ENCODE data around the gene PARVA. TPM values are rescaled to one million over a fixed set of nuclear protein-coding genes. Genes with fewer than 3 reads are reported as not detected.

Gene PARVA
- polyA plus RNA-seq, 1 experiment: 142 TPM

DNA sequence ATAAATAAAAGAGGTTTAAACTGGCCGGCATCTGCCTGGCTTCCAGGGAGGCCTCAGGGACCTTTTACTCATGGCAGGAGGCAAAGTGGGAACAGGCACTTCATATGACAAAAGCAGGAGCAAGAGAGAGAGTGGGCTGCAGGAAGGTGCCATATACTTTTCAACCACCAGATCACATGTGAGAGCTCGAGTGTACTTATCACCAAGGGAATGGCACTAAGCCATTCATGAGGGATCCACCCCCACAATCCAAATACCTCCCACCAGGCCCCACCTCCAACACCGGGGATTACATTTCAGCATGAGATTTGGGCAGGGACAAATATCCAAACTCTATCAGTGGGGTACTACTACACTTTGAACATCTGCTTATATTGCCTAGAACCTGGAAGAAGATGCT, 126.5 kb downstream of the PARVA start:
- ChIA-PET POLR2A (no interaction called here), CTCF (interaction anchor here (1.2 kb wide), 1 partner anchor 174 kb away, joined by 3 read pairs; no protein-coding TSS in a partner anchor)
- no peaks in the 10 kb centered on the region for H3K27me3 ChIP-seq (ENCODE audit: control insufficient read depth, insufficient read depth, low read length)
- no peak overlapping the region for H3K27ac ChIP-seq (ENCODE audit: low read depth, low read length)
- no peaks in the 10 kb centered on the region for H3K9me3 ChIP-seq (ENCODE audit: control insufficient read depth, insufficient read depth, low read length)
- DNase-seq (ENCODE audit: low read depth, low spot score): no peak
- H3K4me3 ChIP-seq (ENCODE audit: low read depth, low read length): no peak overlapping the region
- TF ChIP-seq, protein P1, sequence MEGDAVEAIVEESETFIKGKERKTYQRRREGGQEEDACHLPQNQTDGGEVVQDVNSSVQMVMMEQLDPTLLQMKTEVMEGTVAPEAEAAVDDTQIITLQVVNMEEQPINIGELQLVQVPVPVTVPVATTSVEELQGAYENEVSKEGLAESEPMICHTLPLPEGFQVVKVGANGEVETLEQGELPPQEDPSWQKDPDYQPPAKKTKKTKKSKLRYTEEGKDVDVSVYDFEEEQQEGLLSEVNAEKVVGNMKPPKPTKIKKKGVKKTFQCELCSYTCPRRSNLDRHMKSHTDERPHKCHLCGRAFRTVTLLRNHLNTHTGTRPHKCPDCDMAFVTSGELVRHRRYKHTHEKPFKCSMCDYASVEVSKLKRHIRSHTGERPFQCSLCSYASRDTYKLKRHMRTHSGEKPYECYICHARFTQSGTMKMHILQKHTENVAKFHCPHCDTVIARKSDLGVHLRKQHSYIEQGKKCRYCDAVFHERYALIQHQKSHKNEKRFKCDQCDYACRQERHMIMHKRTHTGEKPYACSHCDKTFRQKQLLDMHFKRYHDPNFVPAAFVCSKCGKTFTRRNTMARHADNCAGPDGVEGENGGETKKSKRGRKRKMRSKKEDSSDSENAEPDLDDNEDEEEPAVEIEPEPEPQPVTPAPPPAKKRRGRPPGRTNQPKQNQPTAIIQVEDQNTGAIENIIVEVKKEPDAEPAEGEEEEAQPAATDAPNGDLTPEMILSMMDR (IDR thresholded peaks at IDR 0.05; ENCODE audit: low read depth, low read length): no peak

DNA sequence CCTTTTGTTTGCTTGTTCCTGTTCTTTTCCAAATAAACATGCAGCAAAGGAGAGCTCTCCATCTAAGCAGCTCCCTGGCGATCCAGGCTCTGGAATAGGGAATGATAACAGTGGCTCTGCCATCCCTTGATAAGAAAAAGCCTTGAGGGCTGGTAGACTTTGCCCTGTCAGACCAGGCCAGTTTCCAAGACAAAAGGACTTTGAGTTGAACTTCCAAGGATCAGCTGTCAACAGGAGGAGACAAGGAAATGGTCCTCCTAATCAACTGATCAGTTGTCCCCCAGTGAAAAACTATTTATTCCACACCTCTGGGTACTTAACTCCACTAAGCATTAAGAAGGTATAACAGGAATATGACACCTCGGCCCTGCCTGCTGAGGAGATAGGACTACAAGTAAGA, 127.8 kb downstream of the PARVA start:
- DNase-seq (ENCODE audit: low read depth, low spot score): no peak
- CTCF ChIA-PET: interaction anchor here (0.6 to 1.6 kb wide), 2 partner anchors 92 to 174 kb away, joined by 3 to 14 read pairs; no protein-coding TSS in a partner anchor
- Histone ChIP-seq H3K27me3 (ENCODE audit: control insufficient read depth, insufficient read depth, low read length) (no peaks in the 10 kb centered on the region), H3K4me3 (ENCODE audit: low read depth, low read length) (no peak overlapping the region), H3K9me3 (ENCODE audit: control insufficient read depth, insufficient read depth, low read length) (no peaks in the 10 kb centered on the region), H3K27ac (ENCODE audit: low read depth, low read length) (no peak overlapping the region)
- POLR2A ChIA-PET: no interaction called here
- TF ChIP-seq, protein P1 (IDR thresholded peaks at IDR 0.05; ENCODE audit: low read depth, low read length): no peak

GRCh38 chr11:12506404-12506921, 129.1 kb downstream of the PARVA start:
- CTCF ChIA-PET: interaction anchor here (1.6 kb wide), 1 partner anchor 176 kb away, joined by 14 read pairs; no protein-coding TSS in a partner anchor
- Histone ChIP-seq H3K27me3 (ENCODE audit: control insufficient read depth, insufficient read depth, low read length) (no peaks in the 10 kb centered on the region), H3K4me3 (ENCODE audit: low read depth, low read length) (no peak overlapping the region), H3K9me3 (ENCODE audit: control insufficient read depth, insufficient read depth, low read length) (no peaks in the 10 kb centered on the region), H3K27ac (ENCODE audit: low read depth, low read length) (no peak overlapping the region)
- TF ChIP-seq, protein P1 (IDR thresholded peaks at IDR 0.05; ENCODE audit: low read depth, low read length): no peak
- POLR2A ChIA-PET: no interaction called here
- DNase-seq (ENCODE audit: low read depth, low spot score): no peak

DNA sequence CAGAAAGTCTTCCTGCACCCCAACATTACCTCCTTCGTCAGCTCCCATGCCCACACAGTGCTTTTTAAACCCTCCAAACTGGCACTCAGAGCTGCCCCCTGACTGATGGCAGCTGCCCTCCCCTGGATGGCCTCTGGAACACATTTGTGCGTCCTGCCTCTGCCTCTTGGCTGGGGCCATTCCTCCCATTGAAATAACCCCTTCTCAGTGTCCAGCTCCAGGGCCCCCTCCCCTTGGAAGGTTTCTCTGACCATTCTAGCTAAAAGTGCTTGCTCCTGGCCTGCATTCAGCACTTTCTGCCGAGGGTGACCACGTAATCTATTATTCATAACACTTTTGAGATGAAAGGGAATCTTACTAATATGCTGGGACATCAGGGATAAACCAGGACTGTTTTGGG, 130.0 kb downstream of the PARVA start:
- no peak for DNase-seq (ENCODE audit: low read depth, low spot score)
- POLR2A ChIA-PET: interaction anchor here (0.6 to 1.1 kb wide), 2 partner anchors 33 to 165 kb away, joined by 3 read pairs; no protein-coding TSS in a partner anchor
- Histone ChIP-seq H3K4me3 (ENCODE audit: low read depth, low read length) (no peak overlapping the region), H3K27ac (ENCODE audit: low read depth, low read length) (peak overlapping the region; percentile 4), H3K27me3 (ENCODE audit: control insufficient read depth, insufficient read depth, low read length) (no peaks in the 10 kb centered on the region), H3K9me3 (ENCODE audit: control insufficient read depth, insufficient read depth, low read length) (no peaks in the 10 kb centered on the region)
- CTCF ChIA-PET: interaction anchor here (0.6 to 1.6 kb wide), 4 partner anchors 11 to 381 kb away, joined by 3 to 5 read pairs (median 4); no protein-coding TSS in a partner anchor
- TF ChIP-seq, protein P1 (IDR thresholded peaks at IDR 0.05; ENCODE audit: low read depth, low read length): no peak

DNA sequence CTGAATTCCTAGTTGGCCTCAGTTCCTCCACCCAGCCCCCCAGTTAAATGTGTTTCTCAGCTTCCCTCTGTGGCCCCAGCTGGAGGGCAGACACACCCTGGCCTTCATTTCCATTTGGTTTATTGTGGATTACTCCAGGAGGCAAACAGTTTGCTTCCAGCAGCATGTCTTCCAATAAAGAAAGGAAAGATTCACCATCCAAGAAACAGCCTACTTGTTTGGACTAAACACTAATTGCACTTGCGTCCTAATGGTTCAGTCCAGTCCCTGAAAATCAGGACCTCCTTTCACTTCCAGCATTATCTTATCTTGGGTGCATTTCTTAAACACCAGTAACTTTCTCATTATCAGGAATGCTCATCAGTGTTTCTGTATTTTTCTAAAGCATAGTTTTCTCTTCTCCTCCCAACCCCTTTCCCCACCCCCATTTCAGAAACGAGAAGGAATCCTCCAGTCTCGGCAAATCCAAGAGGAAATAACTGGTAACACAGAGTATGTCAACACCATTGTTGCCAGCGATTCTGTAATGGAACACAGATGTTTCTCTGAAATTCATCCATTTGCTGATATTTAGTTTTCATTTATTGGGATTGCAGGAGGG, 130.9 kb downstream of the PARVA start:
- DNase-seq (ENCODE audit: low read depth, low spot score): no peak
- POLR2A ChIA-PET: interaction anchor here (0.6 to 1.1 kb wide), 2 partner anchors 32 to 165 kb away, joined by 3 read pairs; no protein-coding TSS in a partner anchor

More for the DNA sequence above, 130.9 kb downstream of the PARVA start:
- Histone ChIP-seq H3K27me3 (ENCODE audit: control insufficient read depth, insufficient read depth, low read length) (no peaks in the 10 kb centered on the region), H3K4me3 (ENCODE audit: low read depth, low read length) (no peak overlapping the region), H3K9me3 (ENCODE audit: control insufficient read depth, insufficient read depth, low read length) (no peaks in the 10 kb centered on the region), H3K27ac (ENCODE audit: low read depth, low read length) (peak overlapping the region; percentile 4)
- TF ChIP-seq, protein P1 (IDR thresholded peaks at IDR 0.05; ENCODE audit: low read depth, low read length): no peak
- CTCF ChIA-PET: interaction anchor here (0.6 to 1.6 kb wide), 4 partner anchors 12 to 380 kb away, joined by 3 to 5 read pairs (median 4); no protein-coding TSS in a partner anchor
